HS-5 (cell line): ENCODE measurements around the gene CAND2.
"Not testable (repeated sequence)": the region's sequence is repeated elsewhere in the genome, so short reads cannot be mapped to it uniquely, and the experiment has no call there.

Experiments
- DNase-seq: peaks from one replicate; pipeline ENCODE4 v3.0.0-alpha.2; 2012; ENCODE audit warnings: low read depth

Gene CAND2

DNA sequence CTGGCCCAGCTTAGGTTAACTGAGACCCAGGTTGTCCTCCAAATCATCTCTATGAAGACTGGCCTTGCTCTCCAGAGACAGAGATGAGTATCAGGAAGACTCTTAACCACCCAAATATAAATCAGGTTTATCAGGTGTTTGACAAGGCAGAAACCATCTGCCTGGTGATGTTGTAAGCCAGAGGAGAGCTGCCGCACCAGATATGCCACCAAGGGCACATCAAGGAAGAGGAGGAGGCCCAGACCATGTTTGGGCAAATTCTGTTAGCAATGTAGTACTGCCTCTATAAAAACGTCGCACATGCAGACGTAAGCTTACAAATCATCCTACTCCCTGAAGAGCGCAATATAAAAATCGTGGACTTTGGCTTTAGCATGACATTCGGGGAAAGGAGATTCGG lies 65.9 kb downstream of the CAND2 start:
- no peak for DNase-seq

DNA sequence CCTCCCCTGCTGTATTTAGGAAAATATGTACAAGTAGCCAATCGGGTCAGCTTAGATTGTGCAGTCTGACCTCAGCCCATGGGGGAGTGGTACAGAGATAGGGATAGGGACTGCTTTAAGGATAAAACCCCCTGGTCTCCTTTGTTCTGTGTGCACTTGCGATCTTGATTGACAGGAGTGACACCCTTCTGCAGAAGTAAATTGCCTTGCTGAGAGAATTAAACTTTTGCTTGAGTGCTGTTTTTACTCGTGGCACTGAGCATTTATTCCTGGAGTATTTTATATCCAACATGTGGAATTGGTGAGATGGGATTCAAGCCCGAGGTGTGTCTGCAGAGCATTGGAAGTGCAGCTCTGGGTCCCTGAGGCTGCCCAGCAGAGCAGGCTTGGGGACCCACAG lies 68.8 kb downstream of the CAND2 start:
- DNase-seq, result no peak

DNA sequence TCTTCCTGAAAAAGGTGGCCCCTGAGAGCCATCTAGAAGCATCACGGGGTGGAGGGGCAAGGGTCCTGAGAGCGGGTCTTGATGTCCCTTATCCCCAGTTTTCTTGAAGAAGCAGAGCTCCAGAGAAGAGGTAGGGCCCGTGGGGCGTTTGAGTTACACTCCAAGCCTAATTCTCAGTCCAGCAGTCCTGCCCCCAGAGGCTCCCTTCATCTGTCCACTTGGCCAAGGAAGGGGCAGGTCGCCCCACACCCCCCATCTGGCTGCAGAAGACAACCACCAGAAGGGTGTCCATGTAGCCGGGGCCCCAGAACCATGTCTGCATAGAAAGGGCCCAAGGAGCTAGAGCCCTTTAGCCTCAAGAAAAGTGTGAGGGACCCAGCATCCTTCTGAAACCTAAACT lies 70.4 kb downstream of the CAND2 start:
- no peak for DNase-seq

DNA sequence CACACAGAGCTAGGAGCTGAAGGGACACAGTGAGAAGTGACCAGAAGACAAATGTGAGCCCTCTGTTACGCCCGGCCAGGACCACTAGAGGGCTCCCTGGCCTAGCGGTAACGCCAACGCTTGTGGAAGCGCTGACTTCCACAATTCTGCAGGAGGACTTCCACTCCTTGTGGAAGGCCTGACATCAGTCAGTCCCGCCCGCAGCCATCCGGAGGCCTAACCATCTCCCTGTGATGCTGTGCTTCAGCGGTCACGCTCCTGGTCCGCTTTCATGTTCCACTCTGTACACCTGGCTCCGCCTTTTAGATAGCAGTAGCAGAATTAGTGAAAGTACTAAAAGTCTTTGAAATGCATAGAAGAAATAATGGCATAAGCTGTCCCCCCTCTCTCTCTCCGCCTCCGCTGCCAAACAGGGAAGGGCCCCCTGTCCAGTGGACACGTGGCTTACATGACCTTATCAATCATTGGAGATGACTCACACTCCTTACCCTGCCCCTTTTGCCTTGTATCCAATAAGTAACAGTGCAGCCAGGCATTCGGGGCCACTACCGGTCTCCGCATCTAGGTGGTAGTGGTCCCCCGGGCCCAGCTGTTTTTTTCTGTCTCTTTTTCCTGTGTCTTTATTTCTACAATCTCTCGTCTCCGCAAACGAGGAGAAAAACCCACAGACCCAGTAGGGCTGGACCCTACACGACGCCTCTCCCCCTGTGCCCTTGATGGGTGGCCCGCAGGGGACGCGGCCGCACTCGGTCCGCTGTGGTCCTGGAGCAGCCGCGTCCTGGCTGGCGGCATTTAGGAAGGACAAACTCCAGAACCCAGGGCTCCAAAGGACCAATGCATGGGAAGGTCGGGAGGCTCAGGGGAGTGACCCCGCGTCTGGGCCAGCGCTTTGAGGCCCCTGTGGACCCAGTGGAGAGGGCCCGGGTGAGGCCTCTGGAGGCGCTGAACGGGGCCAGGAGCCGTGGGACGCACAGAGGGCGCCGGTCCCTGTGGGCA lies 71.9 kb downstream of the CAND2 start:
- DNase-seq, result peak; percentile 48

DNA sequence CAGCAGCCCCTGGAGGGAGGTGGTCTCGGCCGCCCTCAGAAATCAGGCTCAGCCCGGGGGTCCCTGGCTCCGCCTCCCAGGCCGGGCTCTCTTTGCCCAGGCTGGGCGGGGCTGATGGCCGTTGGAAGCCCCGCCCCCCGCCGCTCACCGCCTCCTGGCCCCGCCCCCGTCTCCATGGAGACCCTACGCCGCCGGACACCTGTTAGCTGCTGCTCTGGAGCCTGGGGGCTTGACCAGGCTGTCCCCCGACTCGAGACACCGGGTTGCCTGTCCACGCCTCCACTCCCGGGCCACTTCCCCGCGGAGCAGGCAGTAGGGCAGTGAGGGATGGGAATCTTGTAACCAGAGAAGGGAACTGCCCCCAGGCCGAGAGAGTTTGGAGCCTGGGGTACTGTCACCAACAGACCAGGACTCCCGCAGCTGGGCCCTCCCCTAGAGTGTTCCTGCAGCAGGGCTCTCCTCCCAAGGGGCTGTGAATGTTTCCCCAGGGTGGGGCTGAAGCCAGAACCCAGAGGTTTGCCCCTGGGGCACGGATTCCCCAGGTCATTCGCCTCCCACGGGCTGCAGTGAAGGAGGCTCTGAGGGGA lies 72.6 kb downstream of the CAND2 start:
- no peak for DNase-seq

DNA sequence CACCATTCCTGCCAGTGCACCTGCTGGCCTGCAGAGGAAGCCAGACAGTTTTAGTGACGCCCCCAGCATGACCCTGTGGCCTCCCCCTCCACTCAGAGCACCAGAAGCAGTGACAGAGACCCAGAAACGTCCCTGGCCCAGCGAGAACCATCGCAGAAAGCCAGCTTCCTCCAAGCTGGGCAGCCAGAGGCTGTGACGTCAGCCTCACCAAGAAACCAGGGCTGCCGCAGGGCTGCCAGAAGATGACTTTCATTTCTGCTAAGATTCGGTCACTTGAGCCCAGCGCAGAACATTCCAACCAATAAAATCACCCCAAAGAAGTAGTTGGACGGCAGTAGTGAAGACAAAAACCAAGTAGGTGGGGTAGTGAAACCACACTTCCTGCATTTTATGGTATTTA lies 74.5 kb downstream of the CAND2 start:
- DNase-seq, result no peak

DNA sequence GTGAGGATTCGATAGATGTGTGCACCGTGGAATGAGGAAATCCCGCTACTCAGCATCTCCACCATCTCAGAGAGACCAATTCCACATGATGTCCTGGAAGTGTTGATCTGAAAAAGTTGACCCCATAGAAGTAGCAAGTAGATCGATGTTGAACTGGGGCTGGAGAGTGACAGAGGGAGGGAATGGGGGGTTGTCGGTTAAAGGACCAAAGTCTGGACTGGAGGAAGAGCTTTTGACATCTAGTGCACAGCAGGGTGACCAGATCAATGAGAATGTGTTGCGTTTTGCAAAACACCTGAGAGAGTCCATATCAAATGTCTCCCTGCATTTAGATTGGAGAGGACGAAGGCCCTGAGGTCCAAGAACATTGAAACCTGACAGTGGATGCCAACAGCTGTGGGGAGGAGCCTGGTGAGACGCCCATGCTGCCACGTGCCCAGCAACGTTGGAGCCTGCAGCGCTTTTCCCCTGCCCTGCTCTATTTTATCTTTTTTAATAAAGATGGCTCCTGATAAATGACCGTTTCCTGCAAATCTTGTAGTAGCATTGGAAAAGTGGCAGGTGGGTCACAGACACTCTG lies 75.0 kb downstream of the CAND2 start:
- DNase-seq, result no peak

DNA sequence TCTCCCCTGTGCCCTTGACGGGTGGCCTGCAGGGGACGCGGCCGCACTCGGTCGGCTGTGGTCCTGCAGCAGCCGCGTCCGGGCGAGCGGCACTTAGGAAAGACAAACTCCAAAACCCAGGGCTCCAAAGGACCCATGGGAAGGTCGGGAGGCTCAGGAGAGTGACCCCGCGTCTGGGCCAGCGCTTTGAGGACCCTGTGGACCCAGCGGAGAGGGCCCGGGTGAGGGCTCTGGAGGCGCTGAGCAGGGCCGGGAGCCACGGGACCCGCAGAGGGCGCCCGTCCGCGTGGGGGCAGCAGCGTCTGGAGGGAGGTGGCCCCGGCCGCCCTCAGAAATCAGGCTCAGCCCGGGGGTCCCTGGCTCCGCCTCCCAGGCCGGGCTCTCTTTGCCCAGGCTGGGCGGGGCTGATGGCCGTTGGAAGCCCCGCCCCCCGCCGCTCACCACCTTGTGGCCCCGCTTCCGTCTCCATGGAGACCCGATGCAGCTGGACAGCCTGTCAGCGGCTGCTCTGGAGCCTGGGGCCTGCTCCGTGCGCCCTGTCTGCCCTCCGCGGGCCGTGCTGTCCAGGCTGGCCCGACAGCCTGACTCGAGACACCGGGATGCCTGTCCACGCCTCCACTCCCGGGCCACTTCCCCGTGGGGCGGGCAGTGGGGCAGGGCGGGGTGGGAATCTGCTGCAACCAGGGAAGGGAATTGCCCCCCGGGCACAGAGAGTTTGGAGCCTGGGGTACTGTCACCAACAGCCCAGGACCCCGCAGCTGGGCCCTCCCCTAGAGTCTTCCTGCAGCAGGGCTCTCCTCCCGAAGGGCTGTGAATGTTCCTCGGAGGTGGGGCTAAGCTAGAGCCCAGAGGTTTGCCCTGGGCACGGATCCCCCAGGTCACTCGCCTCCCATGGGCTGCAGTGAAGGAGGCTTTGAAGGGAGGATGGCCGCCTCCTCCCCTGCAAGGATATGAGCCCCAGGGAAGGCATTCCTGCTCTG lies 79.7 kb downstream of the CAND2 start:
- DNase-seq, result no peak

DNA sequence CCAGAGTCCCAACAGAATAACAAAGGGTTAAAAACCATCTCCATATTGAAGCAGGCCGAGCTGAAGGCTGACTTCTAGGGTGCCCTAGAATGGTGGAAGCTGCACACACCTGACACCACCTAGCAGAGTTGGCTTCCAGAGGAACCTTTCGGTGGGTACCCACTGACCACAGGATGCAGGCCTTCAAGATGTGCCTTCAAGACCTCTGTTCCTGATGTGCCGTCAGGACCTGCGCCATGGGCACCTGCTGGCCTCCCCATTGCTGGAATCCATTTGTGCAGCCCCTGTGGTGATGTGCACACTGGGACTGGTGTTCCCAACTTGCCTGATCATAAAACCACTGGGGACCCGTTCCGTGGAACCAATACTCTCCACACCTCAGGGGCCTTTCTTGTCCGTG lies 80.6 kb downstream of the CAND2 start:
- DNase-seq, result no peak

DNA sequence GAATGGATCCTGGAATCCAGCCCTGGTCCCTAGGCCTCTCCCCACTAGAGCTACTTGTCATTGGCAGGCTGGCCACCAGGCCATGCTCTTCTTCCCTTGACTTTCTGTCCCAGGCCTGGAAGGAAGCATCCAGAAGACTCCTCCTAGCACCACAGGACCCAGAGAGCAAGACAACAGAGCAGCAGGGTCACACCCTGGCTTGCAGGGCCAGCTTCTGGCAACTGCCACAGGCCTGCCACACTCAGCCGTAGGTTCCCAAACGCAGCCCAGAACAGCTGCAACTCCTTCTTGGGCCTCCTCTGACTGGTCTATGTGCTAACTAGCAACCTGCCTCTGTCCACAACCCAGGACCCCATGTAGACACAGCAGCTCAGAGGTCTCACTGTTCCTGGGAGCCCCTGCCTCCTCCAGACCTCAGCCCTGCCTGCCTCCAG lies 81.7 kb downstream of the CAND2 start:
- no peak for DNase-seq

DNA sequence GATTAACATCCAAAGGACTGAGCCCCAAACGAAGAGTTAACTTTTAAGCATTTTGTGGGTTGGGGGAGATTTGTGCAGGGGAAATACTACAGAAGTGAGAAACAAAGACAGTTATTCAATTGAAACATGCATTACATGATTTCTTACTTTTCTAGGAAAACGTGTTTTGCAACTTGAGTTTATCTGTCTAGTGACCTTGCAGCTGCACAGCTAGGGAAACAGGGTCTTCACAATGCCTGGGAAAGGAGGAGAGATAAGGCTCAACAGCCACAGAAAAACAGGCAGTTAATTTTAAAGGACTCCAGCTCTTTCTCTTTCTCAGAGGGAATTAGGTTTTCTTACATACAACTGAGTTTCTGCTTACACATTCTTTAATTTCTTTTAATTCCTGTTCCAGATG lies 82.3 kb downstream of the CAND2 start:
- not testable (repeated sequence) for DNase-seq

DNA sequence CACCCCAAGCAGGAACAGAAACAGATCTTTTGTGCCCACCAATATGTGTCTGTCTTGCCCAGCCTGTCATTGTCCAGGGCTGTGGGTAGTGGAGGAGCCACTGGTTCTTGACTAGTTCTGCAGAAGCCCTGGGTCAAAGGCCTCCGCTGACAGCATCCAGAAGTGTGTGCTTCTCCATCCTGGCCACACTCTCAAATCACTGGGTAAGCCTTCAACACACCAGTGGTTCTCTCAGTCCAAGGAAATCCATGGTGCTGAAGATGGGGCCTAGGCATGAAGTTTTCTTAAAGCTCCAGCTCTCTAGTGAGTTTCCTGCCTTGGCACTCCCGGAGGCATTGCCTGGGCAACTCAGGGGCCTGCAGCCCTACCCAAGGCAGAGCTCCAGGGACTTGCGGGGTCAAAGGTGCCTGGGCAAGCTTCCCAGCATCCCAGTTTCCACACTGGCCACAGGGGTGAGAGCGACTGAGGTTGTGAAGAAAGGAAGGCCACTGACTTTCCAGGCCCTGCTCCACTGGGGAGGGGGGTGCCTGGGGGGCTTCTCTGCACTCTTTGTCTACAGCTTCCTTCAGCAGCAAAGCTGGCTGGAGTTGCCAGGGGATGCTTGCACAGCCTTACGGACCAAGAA lies 82.8 kb downstream of the CAND2 start:
- no peak for DNase-seq

DNA sequence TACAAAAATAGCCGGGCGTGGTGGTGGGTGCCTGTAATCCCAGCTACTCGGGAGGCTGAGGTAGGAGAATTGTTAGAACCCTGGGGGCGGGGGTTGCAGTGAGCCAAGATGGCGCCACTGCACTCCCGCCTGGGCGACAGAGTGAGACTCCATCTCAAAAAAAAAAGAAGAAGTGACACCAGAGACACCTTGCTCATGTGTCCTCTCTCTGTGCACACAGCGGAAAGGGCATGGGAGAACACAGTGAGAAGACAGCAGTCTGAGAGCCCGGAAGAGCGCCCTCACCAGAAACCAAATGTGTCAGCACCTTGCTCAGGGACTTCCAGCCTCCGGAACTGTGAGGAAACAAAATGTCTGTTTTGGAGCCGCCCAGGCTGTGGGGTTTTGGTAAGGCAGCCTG lies 85.4 kb downstream of the CAND2 start:
- not testable (repeated sequence) for DNase-seq

DNA sequence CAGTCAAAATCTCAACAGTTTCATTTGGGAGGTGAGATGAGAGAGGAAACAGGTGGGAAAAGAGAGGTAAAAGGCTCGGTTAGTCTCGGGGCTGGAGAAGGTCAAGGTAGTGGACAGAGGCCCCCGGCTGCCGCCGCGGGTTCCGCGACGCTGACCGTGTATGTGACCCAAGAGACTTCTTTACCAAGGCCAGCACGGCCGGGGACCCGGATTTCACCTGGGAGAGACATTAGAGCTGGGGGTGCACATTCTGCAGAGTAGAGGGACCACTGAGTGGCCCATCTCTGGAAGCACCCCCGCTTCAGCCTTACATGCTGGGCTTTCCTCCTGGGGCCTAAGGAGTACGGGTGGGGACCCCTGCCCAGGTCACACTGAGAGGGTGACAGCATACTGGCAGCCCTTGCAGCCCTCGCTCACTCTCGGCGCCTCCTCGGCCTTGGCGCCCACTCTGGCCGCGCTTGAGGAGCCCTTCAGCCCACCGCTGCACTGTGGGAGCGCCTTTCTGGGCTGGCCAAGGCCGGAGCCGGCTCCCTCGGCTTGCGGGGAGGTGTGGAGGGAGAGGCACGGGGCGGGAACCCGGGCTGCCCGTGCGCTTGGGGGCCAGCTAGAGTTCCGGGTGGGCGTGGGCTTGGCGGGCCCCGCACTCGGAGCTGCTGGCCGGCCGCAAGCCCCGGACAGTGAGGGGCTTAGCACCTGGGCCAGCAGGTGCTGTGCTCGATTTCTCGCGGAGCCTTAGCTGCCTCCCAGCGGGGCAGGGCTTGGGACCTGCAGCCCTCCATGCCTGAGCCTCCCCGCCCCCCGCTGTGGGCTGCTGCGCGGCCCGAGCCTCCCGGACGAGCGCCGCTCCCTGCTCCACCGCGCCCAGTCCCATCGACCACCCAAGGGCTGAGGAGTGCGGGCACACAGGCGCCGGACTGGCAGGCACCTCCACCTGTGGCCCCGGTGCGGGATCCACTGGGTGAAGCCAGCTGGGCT lies 86.1 kb downstream of the CAND2 start:
- no peak for DNase-seq

DNA sequence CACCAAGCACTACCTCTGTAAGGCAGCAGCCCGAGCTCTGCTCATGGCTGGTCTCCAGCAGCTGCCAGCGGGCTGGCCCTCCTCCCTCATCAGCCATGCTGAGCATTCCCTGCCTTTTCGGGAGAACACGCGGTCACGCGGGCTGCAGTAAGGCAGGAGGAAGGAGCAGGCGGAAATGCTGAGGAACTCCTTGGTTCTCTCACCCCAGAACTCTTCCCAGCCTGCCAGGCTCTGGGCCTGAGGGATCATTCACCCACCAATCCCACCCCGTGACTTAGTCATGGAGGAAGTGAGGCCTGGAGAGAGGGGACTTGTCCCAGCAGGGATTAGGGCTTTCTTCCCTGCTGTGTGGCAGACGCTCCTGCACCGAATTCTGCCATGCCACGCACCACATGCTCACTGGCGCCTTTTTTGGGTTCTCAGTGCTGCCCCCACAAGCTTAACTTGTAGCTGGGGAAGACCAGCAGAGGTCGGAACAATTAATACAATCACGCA lies 87.8 kb downstream of the CAND2 start:
- DNase-seq, result no peak
